Panc1 (cell line): Measurements from ENCODE around the gene ZNF627. TPM values are rescaled to one million over a fixed set of nuclear protein-coding genes. Genes with fewer than 3 reads are reported as not detected.
"Not testable (repeated sequence)": the region's sequence is repeated elsewhere in the genome, so short reads cannot be mapped to it uniquely, and the experiment has no call there.

Experiments
- ATAC-seq: fragments of 200-7000 bp; cut with Tn5 transposase; 2 replicates; pipeline ENCODE4 v1.9.1; 2020; ENCODE audit warnings: mild to moderate bottlenecking, moderate library complexity
- BruUV-seq: library from RNA; stranded (reverse); fragments of 400-500 nt; replicated peaks from 2 replicates; lab custom pipeline; 2021; lab: Mats Ljungman, UMichigan
- CTCF ChIA-PET: fragments of 300-600 bp; sonication (Branson Sonifier 250); formaldehyde crosslinking; loops from one replicate; lab custom pipeline; 2022; ENCODE audit warnings: antibody characterized with exemption; lab: Charles Lee
- POLR2A ChIA-PET: fragments of 300-600 bp; sonication (Branson Sonifier 250); formaldehyde crosslinking; loops from one replicate; lab custom pipeline; 2022; ENCODE audit warnings: antibody characterized with exemption; lab: Charles Lee
- DNase-seq: peaks from one replicate; pipeline ENCODE4 v3.0.0-alpha.2; 2010; ENCODE audit warnings: low read depth, low spot score
- H3K27ac ChIP-seq: 2 replicates; pipeline ENCODE4 v1.5.1; 2011; ENCODE audit warnings: mild to moderate bottlenecking, low read length, inconsistent platforms
- H3K27me3 ChIP-seq: fragments of 200-500 bp; sonication (Bioruptor generic); 2 replicates; pipeline ENCODE4 v1.6.0; 2014; ENCODE audit warnings: low read length, inconsistent platforms; ENCODE audit not compliant: control insufficient read depth, insufficient read depth
- H3K36me3 ChIP-seq: fragments of 200-500 bp; sonication (Bioruptor generic); 2 replicates; pipeline ENCODE4 v1.5.1; 2014; ENCODE audit warnings: inconsistent platforms, mild to moderate bottlenecking, low read length, moderate library complexity; ENCODE audit not compliant: control insufficient read depth, insufficient read depth
- H3K4me1 ChIP-seq: 2 replicates; pipeline ENCODE4 v1.5.1; 2011; ENCODE audit warnings: inconsistent platforms, mild to moderate bottlenecking, low read length, moderate library complexity; ENCODE audit not compliant: control insufficient read depth, insufficient read depth
- H3K4me3 ChIP-seq, 2 experiments: 2 replicates each; pipeline ENCODE4 v1.5.1; 2011 to 2012; ENCODE audit warnings: low read depth in 2 of 2, low read length in 2 of 2, mild to moderate bottlenecking in 2 of 2, inconsistent platforms in 1 of 2, moderate library complexity in 1 of 2
- H3K9me3 ChIP-seq: fragments of 200-500 bp; sonication (Bioruptor generic); 2 replicates; pipeline ENCODE4 v1.5.1; 2014; ENCODE audit warnings: low read depth, mild to moderate bottlenecking, inconsistent platforms, low read length, moderate library complexity; ENCODE audit not compliant: control insufficient read depth, insufficient read depth
- POLR2AphosphoS5 ChIP-seq: IDR thresholded peaks from 2 replicates; pipeline ENCODE4 v1.6.1; 2012; ENCODE audit warnings: mild to moderate bottlenecking, low read depth, low read length, moderate library complexity
- SIN3A ChIP-seq: IDR thresholded peaks from 2 replicates; pipeline ENCODE4 v1.6.1; 2012; ENCODE audit warnings: low read depth, mild to moderate bottlenecking, low read length, moderate library complexity, borderline replicate concordance; ENCODE audit not compliant: insufficient read depth
- TCF7L2 ChIP-seq: IDR thresholded peaks from 2 replicates; pipeline ENCODE4 v1.6.1; 2011; ENCODE audit warnings: mild to moderate bottlenecking, low read depth, low read length, inconsistent platforms
- in situ Hi-C: cut with HindIII; loops from 2 replicates; pipeline ENCODE4 v1.10.0; 2016; ENCODE audit warnings: low sequenced_read_pairs, low pct_unique_long_range_greater_than_20kb
- intact Hi-C: fragments of 100-400 bp; cut with micrococcal nuclease; formaldehyde crosslinking; loops from one replicate; pipeline ENCODE4 v1.10.0; 2022; ENCODE audit not compliant: unreplicated experiment
- total RNA-seq: library from RNA; stranded (reverse); gene quantifications from one replicate; pipeline ENCODE4 v1.2.1, GENCODE V29; 2021; ENCODE audit not compliant: unreplicated experiment
- TF ChIP-seq, protein P1 (sequence below), 2 experiments: IDR thresholded peaks; 2 replicates each; pipeline ENCODE4 v1.6.1; 2011 to 2012; ENCODE audit warnings: low read depth in 2 of 2, control low read depth in 1 of 2, low read length in 1 of 2, mild to moderate bottlenecking in 1 of 2, moderate library complexity in 1 of 2; ENCODE audit not compliant: insufficient read depth in 1 of 2
- TF ChIP-seq, protein P2 (sequence below): fragments of 450-650 bp; IDR thresholded peaks from 2 replicates; pipeline ENCODE4 v1.5.1; 2017; ENCODE audit warnings: mild to moderate bottlenecking

Gene ZNF627
- total RNA-seq, 1 experiment from 2014 or later, result 10.7 TPM

DNA sequence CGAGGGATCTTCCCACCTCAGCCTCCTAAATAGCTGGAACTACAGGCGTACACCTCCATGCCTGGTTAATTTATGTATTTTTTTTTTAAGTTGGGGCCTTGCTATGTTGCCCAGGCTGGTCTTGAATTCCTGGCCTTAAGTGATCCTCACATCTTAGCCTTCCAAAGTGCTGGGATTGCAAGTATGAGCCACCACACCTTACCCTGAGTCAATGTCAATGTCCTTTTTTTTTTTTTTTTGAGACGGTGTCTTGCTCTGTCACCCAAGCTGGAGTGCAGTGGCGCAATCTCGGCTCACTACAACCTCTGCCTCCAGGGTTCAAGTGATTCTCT lies 31.7 kb upstream of the ZNF627 start:
- CTCF ChIA-PET, ATAC-seq, H3K9me3 ChIP-seq, H3K27ac ChIP-seq, intact Hi-C loops, DNase-seq, POLR2A ChIA-PET, H3K36me3 ChIP-seq, H3K27me3 ChIP-seq, H3K4me1 ChIP-seq, BruUV-seq, H3K4me3 ChIP-seq: not testable (repeated sequence)
- in situ Hi-C loops, result loop anchor here (25.0 kb wide), 1 partner anchor 253 kb away; no protein-coding TSS in a partner anchor

DNA sequence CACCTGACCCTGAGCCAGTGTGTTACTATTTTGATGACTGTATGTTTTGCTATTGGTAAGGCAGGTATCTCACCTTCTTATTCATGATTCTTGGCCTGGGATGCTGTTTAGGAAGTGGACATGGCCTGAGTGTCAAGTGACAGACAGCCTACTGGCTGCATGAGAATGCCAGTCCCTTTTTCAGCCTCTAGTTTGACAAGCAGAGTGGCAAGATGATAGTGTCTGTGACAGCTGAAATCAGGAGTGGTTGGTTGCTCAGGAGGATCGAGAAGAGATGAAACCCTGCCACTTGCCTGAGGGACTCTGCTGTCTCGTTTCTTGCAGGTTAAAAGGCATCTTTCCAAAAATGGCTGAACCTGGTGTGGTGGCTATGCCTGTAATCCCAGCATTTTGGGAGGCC lies 31.1 kb upstream of the ZNF627 start:
- TF ChIP-seq SIN3A (no peak), POLR2AphosphoS5 (no peak), TCF7L2 (no peak)
- TF ChIP-seq, protein P1, sequence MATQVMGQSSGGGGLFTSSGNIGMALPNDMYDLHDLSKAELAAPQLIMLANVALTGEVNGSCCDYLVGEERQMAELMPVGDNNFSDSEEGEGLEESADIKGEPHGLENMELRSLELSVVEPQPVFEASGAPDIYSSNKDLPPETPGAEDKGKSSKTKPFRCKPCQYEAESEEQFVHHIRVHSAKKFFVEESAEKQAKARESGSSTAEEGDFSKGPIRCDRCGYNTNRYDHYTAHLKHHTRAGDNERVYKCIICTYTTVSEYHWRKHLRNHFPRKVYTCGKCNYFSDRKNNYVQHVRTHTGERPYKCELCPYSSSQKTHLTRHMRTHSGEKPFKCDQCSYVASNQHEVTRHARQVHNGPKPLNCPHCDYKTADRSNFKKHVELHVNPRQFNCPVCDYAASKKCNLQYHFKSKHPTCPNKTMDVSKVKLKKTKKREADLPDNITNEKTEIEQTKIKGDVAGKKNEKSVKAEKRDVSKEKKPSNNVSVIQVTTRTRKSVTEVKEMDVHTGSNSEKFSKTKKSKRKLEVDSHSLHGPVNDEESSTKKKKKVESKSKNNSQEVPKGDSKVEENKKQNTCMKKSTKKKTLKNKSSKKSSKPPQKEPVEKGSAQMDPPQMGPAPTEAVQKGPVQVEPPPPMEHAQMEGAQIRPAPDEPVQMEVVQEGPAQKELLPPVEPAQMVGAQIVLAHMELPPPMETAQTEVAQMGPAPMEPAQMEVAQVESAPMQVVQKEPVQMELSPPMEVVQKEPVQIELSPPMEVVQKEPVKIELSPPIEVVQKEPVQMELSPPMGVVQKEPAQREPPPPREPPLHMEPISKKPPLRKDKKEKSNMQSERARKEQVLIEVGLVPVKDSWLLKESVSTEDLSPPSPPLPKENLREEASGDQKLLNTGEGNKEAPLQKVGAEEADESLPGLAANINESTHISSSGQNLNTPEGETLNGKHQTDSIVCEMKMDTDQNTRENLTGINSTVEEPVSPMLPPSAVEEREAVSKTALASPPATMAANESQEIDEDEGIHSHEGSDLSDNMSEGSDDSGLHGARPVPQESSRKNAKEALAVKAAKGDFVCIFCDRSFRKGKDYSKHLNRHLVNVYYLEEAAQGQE (IDR thresholded peaks at IDR 0.05; ENCODE audit: insufficient read depth in 1 of 2, low read depth in 2 of 2, low read length in 1 of 2), result no peak
- TF ChIP-seq, protein P2, sequence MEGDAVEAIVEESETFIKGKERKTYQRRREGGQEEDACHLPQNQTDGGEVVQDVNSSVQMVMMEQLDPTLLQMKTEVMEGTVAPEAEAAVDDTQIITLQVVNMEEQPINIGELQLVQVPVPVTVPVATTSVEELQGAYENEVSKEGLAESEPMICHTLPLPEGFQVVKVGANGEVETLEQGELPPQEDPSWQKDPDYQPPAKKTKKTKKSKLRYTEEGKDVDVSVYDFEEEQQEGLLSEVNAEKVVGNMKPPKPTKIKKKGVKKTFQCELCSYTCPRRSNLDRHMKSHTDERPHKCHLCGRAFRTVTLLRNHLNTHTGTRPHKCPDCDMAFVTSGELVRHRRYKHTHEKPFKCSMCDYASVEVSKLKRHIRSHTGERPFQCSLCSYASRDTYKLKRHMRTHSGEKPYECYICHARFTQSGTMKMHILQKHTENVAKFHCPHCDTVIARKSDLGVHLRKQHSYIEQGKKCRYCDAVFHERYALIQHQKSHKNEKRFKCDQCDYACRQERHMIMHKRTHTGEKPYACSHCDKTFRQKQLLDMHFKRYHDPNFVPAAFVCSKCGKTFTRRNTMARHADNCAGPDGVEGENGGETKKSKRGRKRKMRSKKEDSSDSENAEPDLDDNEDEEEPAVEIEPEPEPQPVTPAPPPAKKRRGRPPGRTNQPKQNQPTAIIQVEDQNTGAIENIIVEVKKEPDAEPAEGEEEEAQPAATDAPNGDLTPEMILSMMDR, result no peak
- intact Hi-C loops (no loop called here), in situ Hi-C loops (loop anchor here (25.0 kb wide), 1 partner anchor 254 kb away; no protein-coding TSS in a partner anchor)
- Histone ChIP-seq H3K27ac (no peak overlapping the region), H3K27me3 (no peaks in the 10 kb centered on the region), H3K9me3 (no peaks in the 10 kb centered on the region), H3K36me3 (no peaks in the 10 kb centered on the region), H3K4me3 (no peak overlapping the region), H3K4me1 (no peaks in the 10 kb centered on the region)
- no peak for DNase-seq
- ChIA-PET CTCF (no interaction called here), POLR2A (no interaction called here)
- BruUV-seq, result no TSS peak
- ATAC-seq, result no peak

DNA sequence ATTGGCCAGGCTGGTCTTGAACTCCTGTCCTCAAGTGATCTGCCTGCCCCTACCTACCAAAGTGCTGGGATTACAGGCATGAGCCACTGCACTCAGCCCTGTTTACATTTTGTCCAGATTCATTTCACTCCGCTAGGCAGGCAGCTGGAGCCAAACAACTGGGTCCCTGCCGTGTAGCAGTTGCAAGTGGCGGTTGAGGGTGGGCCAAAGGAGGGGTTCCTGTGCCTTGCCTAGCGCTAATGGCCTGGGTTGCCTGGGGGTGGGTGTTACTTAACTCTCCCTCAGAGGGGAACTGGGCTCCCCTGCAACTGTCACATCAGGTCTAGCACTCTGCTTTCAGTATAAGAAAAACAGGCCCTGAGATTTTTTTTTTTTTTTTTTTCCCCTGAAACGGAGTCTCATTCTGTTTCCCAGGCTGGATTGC lies 27.2 kb upstream of the ZNF627 start:
- Histone ChIP-seq H3K27ac (no peak overlapping the region), H3K36me3 (no peaks in the 10 kb centered on the region), H3K27me3 (no peaks in the 10 kb centered on the region), H3K9me3 (no peaks in the 10 kb centered on the region), H3K4me1 (no peaks in the 10 kb centered on the region), H3K4me3 (no peak overlapping the region)
- intact Hi-C loops, result no loop called here
- BruUV-seq, result no TSS peak
- no peak for TF ChIP-seq TCF7L2
- TF ChIP-seq, protein P2, result no peak
- TF ChIP-seq SIN3A, result no peak
- TF ChIP-seq, protein P1 (IDR thresholded peaks at IDR 0.05; ENCODE audit: insufficient read depth in 1 of 2, low read depth in 2 of 2, low read length in 1 of 2), result no peak
- TF ChIP-seq POLR2AphosphoS5, result no peak
- in situ Hi-C loops, result loop anchor here (25.0 kb wide), 1 partner anchor 258 kb away; no protein-coding TSS in a partner anchor
- POLR2A ChIA-PET, result no interaction called here
- CTCF ChIA-PET, result no interaction called here
- DNase-seq, result no peak
- no peak for ATAC-seq
